Breast epithelium (tissue), 3 donors: ENCODE data around the gene SARNP.

Experiments
- CTCF ChIP-seq, 3 donors: fragments of 450-650 bp; IDR thresholded peaks; one replicate each; pipeline ENCODE4 v1.5.1; 2016 to 2017; ENCODE audit warnings: antibody characterized with exemption in 3 of 3, mild to moderate bottlenecking in 3 of 3, moderate library complexity in 3 of 3
- POLR2A ChIP-seq: fragments of 450-650 bp; IDR thresholded peaks from one replicate; pipeline ENCODE4 v1.6.1; 2016; ENCODE audit warnings: antibody characterized with exemption, mild to moderate bottlenecking, moderate library complexity
- POLR2AphosphoS5 ChIP-seq, 3 donors: sonication (generic); formaldehyde crosslinking; IDR thresholded peaks; one replicate each; pipeline ENCODE4 v1.6.1; 2017; ENCODE audit warnings: antibody characterized with exemption in 3 of 3

- TF ChIP-seq CTCF (IDR thresholded peaks at IDR 0.05) (no peak), POLR2AphosphoS5 (IDR thresholded peaks at IDR 0.05) (no peak), POLR2A (no peak)
Measured at GRCh38 chr12:55760663-55761062, 56.9 kb downstream of the SARNP start.
